Skeletal muscle tissue (tissue), 4 donors: Measurements from ENCODE around the gene TMOD1. TPM values are rescaled to one million over a fixed set of nuclear protein-coding genes. Genes with fewer than 3 reads are reported as not detected.

Experiments used
- H3K27ac ChIP-seq: one replicate; pipeline ENCODE4 v1.7.0; 2013; ENCODE audit warnings: mild to moderate bottlenecking, low read depth, low read length, inconsistent platforms
- H3K27me3 ChIP-seq, 3 donors: one replicate each; pipeline ENCODE4 v1.7.0; 2013; ENCODE audit warnings: low read length in 3 of 3; ENCODE audit not compliant: control insufficient read depth in 3 of 3, insufficient read depth in 3 of 3
- H3K36me3 ChIP-seq, 3 donors: one replicate each; pipeline ENCODE4 v1.7.0; 2013; ENCODE audit warnings: low read length in 3 of 3; ENCODE audit not compliant: control insufficient read depth in 3 of 3, insufficient read depth in 3 of 3
- H3K4me1 ChIP-seq, 3 donors: one replicate each; pipeline ENCODE4 v1.7.0; 2013; ENCODE audit warnings: low read length in 3 of 3, mild to moderate bottlenecking in 3 of 3; ENCODE audit not compliant: control insufficient read depth in 3 of 3, insufficient read depth in 3 of 3
- H3K4me3 ChIP-seq, 3 donors: one replicate each; pipeline ENCODE4 v1.7.0; 2013; ENCODE audit warnings: low read length in 3 of 3
- H3K9ac ChIP-seq, 3 donors: one replicate each; pipeline ENCODE4 v1.7.0; 2013; ENCODE audit warnings: low read length in 3 of 3, mild to moderate bottlenecking in 3 of 3, moderate library complexity in 2 of 3, low read depth in 1 of 3
- H3K9me3 ChIP-seq, 3 donors: one replicate each; pipeline ENCODE4 v1.7.0; 2013; ENCODE audit warnings: low read length in 3 of 3; ENCODE audit not compliant: control insufficient read depth in 3 of 3
- total RNA-seq: library from RNA; depleted of rRNA; stranded (reverse); fragments of >200 nt; gene quantifications from one replicate; pipeline ENCODE4 v1.2.3, GENCODE V29; 2014
- donor health status: Osteomylitis.

TMOD1 gene
- total RNA-seq, 1 donor from 2014 or later: 45.9 TPM

DNA sequence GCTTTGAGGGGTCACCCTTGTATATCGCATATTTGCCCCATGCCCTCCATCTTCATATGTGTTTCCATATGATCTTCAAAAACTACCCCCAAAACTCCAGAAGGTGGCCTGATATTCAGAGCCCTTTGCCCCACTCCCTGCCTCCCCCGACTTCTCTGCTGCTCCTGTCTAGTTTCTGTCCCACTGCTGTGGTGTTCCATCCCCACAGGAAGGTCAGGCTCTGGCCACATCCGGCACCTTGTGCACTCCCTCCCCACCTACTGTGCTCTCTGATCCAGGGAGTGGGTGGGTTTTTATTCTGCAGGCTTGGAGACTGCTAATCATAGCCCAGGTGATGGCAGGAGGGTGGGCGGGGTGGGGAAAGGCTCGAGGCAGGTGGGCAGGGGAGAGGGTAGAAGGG is 52.4 kb downstream of the TMOD1 start:
- peaks cover 25 to 39% (median 25%) of the 10 kb centered on the region in 3 donors for H3K4me1 ChIP-seq
- no peak overlapping the region for H3K27ac ChIP-seq
- no peaks in the 10 kb centered on the region for H3K27me3 ChIP-seq
- H3K9ac ChIP-seq: no peak overlapping the region
- no peak overlapping the region for H3K4me3 ChIP-seq
- peaks cover 14 to 26% (median 16%) of the 10 kb centered on the region in 3 donors for H3K36me3 ChIP-seq
- H3K9me3 ChIP-seq: no peaks in the 10 kb centered on the region

DNA sequence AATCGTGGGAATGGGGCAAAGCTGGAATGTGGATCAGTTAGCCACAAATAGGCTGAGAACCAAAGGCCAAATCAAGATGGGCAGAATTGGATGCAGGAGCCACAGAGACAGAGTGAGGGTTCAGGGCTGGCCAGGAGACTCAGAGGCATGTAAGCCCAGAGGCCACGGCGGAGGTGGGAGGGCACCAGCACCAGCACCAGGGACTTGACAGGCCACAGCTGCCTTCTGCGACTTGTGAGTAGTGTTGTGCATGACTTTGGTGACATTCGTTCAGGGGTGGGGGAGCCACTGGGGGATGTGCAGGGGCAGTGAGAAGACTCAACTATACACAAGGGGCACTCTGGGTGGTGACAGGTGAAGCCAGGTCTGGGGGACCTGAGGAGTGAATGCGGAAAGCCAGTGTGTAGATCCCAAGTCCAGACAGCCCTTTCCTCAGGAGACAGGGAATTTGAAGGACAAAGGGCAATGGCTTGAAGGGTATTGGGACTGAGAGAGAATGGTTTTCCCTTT is 53.2 kb downstream of the TMOD1 start:
- peaks cover 25 to 42% (median 29%) of the 10 kb centered on the region in 3 donors for H3K4me1 ChIP-seq
- H3K9me3 ChIP-seq: no peaks in the 10 kb centered on the region
- H3K4me3 ChIP-seq: no peak overlapping the region

DNA sequence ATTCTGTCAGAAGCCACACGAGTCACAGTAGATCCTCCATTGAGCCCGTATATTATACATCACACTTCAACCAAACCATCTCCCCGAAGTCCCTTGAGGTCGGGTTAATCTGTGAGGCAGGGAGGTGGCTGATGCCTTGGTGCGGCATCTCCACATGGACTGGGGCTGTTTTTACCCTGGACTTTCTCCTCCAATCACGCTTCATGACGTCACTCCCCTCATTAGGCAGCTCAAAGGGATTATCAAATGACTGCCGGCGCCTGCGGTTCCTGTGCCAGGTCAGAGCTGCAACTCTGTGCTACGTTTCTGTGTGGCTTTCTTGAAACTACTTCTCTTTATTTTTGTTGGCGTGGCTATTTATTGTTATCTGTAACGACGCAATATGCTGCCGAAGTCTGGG is 53.7 kb downstream of the TMOD1 start:
- no peak overlapping the region for H3K4me3 ChIP-seq

More for the DNA sequence above, 53.2 kb downstream of the TMOD1 start:
- Histone ChIP-seq H3K36me3 (peaks cover 12 to 22% (median 14%) of the 10 kb centered on the region in 3 donors), H3K27ac (no peak overlapping the region), H3K9ac (no peak overlapping the region), H3K27me3 (no peaks in the 10 kb centered on the region)

DNA sequence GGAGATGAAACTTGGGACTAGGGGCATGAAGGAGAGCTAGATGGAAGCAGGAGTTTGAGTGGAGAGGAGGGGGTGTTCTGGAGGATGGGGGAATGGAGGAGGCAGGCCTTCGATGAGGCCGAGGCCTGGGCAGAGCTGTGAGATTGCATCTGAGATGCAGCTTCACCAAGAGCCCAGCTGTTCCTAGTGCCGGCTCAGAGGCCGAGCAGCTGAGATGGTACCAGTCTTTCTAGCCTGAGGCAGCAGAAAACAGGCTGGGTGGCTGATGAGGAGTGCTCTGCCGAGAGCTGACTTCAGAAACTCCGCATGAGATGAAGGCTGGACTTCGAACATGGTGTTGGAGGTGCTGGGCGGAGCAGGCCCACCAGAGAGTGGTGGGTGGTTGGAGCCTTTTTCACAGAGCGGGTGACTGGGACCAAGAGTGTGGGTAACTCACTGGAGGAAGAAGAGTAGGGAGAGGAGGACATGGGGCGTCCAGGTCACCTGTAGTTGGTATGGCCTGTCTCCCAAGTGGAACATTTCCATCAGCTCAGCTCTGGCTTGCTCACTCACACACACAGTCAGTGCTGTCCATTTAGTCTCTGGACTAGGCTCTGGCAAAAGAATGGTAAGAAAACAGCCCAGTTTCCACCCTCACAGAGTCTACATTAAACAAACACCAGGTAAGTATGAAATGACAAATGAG is 54.7 kb downstream of the TMOD1 start:
- Histone ChIP-seq H3K4me3 (no peak overlapping the region), H3K9me3 (no peaks in the 10 kb centered on the region), H3K9ac (no peak overlapping the region), H3K36me3 (peaks cover 12 to 22% (median 14%) of the 10 kb centered on the region in 3 donors), H3K27me3 (no peaks in the 10 kb centered on the region), H3K4me1 (peaks cover 25 to 42% (median 32%) of the 10 kb centered on the region in 3 donors), H3K27ac (no peak overlapping the region)

More for the DNA sequence above, 53.7 kb downstream of the TMOD1 start:
- Histone ChIP-seq H3K9ac (no peak overlapping the region), H3K36me3 (peaks cover 12 to 22% (median 14%) of the 10 kb centered on the region in 3 donors), H3K27me3 (no peaks in the 10 kb centered on the region), H3K27ac (no peak overlapping the region), H3K4me1 (peaks cover 25 to 42% (median 29%) of the 10 kb centered on the region in 3 donors), H3K9me3 (no peaks in the 10 kb centered on the region)

DNA sequence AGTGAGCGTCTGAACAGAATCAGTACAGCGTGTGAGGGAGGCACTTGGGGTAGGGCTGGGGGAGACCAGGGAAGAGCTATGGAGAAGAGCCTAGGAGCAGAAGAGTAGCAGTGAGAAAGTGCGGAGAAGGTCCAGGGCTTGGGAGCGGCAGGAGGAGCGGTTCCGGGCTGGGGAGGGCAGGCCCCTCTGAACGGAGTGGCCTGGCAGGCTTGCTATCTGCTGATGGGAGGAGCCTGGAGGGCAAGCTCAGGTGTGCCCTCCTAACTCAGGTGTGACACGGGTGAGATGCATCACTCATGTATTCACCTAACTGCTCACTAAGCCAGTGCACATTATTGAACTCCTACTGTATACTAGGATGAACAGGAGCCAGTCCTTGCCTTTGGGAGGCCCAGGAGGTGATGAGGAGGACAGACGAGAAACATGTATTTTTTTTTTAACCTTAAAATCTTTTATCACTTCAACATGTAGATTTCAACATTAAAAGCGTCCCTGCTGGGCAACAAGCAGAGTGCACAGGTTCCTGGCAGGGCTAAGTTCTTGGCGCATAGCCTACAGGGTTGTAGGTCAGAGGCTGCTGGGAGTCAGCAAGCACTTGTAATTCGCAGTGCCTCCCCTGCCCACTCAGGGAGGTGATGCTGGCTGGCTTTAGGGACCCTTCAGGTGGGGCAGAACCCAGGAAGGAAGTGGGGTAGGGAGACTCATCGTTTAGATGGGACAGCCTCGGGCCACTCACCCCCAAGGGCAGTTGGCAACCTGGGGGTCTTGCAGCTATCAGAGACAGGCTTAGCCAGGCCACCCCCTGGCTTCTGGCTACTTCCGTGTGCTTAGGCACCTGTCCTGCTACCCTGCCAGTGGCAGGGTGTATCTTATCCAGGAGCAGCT is 55.5 kb downstream of the TMOD1 start:
- H3K27ac ChIP-seq: peak overlapping the region; percentile 65
- H3K4me1 ChIP-seq: peaks cover 25 to 42% (median 34%) of the 10 kb centered on the region in 3 donors
- no peak overlapping the region for H3K4me3 ChIP-seq
- H3K36me3 ChIP-seq: peaks cover 14 to 22% (median 14%) of the 10 kb centered on the region in 3 donors
- H3K9me3 ChIP-seq: no peaks in the 10 kb centered on the region
- no peaks in the 10 kb centered on the region for H3K27me3 ChIP-seq
- H3K9ac ChIP-seq: peak overlapping the region in 1 of 3 donors; percentile 33

DNA sequence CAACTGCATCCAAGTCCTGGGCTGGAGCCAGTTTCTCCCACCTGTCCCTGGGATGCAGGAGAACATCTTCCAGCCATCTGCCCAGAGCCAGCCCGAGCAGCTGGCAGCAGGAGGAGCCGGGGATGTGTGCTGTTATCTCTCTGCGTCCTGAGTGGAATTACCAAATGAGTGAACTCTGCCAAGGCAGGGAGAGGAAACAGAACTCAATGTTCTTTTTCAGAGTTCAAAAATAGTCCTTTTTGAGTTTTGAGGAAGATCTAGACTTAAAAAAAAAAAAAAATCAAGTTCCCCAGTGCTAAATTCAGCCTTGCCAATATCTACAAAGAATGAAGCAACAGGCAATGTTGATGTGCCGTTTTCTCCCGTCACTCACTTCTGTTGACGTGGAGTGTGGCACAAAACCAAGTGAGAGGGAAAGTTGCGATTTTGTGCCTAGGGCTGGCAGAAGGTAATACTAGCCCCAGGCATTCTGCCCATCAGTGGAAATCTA is 56.2 kb downstream of the TMOD1 start:
- no peaks in the 10 kb centered on the region for H3K27me3 ChIP-seq
- H3K9ac ChIP-seq: peak overlapping the region in 1 of 3 donors; percentile 33
- peak overlapping the region; percentile 65 for H3K27ac ChIP-seq
- H3K9me3 ChIP-seq: no peaks in the 10 kb centered on the region
- peaks cover 25 to 42% (median 39%) of the 10 kb centered on the region in 3 donors for H3K4me1 ChIP-seq
- H3K4me3 ChIP-seq: peak overlapping the region in 1 of 3 donors; percentile 34
- peaks cover 14 to 26% (median 14%) of the 10 kb centered on the region in 3 donors for H3K36me3 ChIP-seq

DNA sequence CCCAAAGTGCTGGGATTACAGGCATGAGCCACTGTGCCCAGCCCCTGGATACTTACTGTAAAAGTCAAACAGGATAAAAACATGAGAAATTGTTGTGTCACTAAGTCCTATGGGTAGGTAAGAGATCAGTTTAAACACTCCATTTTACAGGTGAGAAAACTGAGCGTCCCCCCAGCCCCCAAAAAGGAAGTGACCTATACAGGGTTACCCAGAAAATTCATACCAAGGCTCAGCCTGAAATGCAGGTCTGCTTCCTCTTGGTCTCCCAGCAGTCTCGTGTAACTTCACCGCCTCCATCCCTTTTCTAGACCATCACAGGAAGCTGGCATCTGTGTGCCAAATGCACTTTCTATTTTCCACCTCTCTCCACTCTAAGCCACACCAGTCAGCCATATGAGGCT is 57.2 kb downstream of the TMOD1 start:
- no peaks in the 10 kb centered on the region for H3K27me3 ChIP-seq
- H3K9me3 ChIP-seq: no peaks in the 10 kb centered on the region
- no peak overlapping the region for H3K4me3 ChIP-seq
- H3K36me3 ChIP-seq: peaks cover 7 to 19% (median 8%) of the 10 kb centered on the region in 3 donors
- H3K27ac ChIP-seq: peak overlapping the region; percentile 65
- no peak overlapping the region for H3K9ac ChIP-seq
- peaks cover 29 to 42% (median 39%) of the 10 kb centered on the region in 3 donors for H3K4me1 ChIP-seq

DNA sequence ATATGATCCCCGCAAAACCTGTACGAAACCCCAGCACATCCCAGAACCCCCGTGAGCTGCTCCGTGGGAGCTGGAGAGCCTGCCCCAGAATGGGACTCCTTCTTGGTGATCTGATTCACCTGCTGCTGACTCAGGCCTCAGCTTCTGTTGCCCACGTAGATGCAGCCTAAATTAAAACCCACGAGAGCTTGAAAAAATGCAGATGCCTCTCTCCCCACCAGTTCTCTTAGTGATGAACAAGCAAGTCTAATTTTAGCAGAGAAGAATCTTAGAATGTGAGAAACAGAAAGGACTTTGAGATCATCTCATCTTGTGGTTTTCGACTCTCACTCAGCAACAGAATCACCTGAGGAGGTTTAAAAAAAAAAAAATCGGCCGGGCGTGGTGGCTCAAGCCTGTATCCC is 57.6 kb downstream of the TMOD1 start:
- H3K9ac ChIP-seq: no peak overlapping the region
- H3K4me1 ChIP-seq: peaks cover 32 to 44% (median 43%) of the 10 kb centered on the region in 3 donors

DNA sequence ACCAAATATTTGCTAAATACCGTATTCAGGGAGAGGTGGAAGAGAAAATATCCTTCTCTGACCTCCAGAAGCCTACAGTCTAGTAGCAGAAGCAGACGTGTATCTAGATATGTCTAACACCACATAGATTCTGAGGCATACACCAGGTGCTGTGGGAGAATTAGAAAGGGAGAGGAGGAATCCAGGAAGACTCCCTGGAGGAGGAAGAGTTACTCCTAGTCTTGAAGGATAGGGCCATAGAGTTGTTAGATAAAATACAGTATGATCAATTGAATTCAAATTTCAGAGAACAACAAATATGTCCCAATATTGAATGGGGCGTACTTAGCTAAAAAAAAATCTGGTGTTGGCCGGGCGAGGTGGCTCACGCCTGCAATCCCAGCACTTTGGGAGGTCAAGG is 58.7 kb downstream of the TMOD1 start:
- Histone ChIP-seq H3K9me3 (no peaks in the 10 kb centered on the region), H3K27ac (no peak overlapping the region), H3K4me1 (peaks cover 39 to 50% (median 49%) of the 10 kb centered on the region in 3 donors), H3K4me3 (no peak overlapping the region), H3K27me3 (no peaks in the 10 kb centered on the region), H3K9ac (no peak overlapping the region), H3K36me3 (peaks cover 6 to 11% (median 7%) of the 10 kb centered on the region in 3 donors)

More for the DNA sequence above, 57.6 kb downstream of the TMOD1 start:
- Histone ChIP-seq H3K27me3 (no peaks in the 10 kb centered on the region), H3K27ac (no peak overlapping the region), H3K36me3 (peaks cover 7 to 19% (median 7%) of the 10 kb centered on the region in 3 donors), H3K4me3 (no peak overlapping the region), H3K9me3 (no peaks in the 10 kb centered on the region)
